Measurements from ENCODE around the gene HOXC5.

The HOXC5 gene

DNA sequence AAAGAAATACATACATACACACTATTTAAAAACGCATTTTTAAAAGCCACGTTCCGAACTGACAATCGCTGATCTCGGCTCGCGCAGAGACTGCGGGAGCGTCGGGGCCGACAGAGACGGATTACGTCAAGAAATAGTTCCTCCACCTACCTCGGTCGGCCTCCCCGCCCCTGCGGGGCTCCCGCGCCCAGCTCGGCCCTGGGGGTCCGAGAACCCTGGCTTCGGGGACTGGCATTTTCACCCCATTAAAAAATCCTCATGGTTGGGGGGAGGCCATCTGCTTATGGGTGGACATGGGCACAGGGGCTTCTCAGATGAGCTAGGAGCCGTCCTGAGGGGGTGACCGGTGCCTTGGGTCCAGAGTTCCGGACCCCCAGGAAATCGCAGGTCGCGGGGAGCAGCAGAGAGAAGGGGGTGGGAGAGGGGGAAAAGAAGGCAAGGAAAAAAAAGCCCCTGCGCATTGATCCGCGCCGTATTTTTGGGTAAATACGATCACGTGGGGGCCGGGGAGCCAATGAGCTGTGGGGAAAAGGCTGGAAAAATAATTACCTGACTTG is 33.2 kb upstream of the HOXC5 start:
- TF ChIP-seq POLR2A (IDR thresholded peaks at IDR 0.05; ENCODE audit: low read depth, low read length), result no peak
- FAIRE-seq, result no peak
- DNase-seq (ENCODE audit: insufficient read length, low spot score), result peak; percentile 80

DNA sequence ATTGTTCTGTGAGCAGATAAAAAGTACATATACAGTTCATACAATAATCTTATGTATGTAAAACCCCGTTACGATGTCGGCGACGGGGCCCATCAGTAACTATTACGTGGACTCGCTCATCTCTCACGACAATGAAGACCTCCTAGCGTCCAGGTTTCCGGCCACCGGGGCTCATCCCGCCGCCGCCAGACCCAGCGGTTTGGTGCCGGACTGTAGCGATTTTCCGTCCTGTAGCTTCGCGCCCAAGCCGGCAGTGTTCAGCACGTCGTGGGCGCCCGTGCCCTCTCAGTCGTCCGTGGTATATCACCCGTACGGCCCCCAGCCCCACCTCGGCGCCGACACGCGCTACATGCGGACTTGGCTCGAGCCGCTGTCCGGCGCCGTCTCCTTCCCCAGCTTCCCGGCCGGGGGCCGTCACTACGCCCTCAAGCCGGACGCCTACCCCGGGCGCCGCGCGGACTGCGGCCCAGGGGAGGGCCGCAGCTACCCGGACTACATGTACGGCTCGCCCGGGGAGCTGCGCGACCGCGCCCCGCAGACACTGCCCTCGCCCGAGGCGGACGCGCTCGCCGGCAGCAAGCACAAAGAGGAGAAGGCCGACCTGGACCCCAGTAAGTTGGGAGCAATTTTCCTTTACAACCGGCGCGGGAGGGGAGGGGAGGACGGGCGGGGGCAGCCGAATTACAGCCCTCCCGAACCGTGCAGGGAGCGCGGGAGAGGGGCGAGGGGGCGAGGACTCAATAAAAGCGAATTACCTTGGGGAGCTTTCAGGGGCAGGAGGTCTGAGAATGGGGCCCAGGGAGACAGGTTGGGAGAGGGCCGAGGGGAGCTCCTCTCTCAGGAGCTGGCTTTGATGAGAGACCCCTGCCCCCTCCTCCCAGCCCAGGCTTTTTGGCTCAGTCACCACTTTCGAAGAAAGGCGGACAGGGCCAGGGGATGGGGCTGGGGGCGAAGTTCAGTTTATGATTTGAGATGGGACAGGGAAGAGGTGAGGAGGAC is 32.4 kb upstream of the HOXC5 start, which contains the start of gene HOXC9:
TSS of gene HOXC9 (plus strand) at position 46 of the 999 bp plus-strand sequence. CDS start at position 74, 28 bp downstream.
- no peak for FAIRE-seq
- peak; percentile 56 for DNase-seq (ENCODE audit: insufficient read length, low spot score)
- peak; percentile 13; the same call in 1 of the 2 replicates for TF ChIP-seq POLR2A (IDR thresholded peaks at IDR 0.05; ENCODE audit: low read depth, low read length)

DNA sequence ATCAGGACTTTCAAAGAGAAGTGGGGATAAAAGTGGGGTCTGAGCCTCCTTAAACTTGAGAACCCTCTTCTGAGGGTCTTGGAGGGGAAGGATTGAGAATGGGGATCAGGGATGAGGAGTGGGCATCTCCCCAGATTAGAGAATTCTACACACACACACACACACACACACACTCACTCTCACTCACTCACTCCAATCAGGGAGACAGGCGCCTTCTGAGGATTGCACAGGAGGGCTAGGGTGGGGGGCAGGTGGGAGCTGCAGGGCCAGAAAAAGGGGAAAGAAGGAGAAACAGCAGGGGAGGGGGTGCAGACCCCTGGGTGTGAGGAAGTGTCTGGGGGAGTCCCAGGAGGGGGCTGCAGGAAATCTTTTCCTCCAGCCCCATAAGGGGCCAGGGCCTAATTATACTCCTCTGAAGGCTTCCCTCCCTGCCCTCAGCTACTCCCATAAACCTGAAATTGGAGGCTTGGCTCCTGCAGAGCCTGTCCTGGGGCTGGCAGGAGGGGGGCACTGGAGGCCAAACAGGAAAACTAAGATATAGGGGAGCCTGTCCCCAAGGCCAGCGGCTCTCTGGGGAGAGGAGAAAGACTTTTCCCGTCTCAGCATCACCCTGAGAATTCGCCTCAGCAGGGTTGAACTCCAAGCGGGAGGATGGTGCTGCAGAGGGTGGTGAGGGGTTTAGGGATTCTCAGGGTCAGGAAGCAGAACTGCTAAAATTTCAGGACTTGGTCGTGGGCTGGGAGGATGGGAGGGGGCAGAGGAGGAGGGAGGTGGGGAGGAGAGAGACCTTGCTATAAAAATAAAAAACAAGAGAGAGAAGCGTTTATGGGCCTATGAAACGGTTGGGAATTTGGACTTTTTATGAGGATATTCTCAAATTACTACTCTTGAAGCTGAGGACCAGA is 31.3 kb upstream of the HOXC5 start:
- no peak for TF ChIP-seq POLR2A (IDR thresholded peaks at IDR 0.05; ENCODE audit: low read depth, low read length)
- DNase-seq (ENCODE audit: insufficient read length, low spot score) (no peak), FAIRE-seq (no peak)

DNA sequence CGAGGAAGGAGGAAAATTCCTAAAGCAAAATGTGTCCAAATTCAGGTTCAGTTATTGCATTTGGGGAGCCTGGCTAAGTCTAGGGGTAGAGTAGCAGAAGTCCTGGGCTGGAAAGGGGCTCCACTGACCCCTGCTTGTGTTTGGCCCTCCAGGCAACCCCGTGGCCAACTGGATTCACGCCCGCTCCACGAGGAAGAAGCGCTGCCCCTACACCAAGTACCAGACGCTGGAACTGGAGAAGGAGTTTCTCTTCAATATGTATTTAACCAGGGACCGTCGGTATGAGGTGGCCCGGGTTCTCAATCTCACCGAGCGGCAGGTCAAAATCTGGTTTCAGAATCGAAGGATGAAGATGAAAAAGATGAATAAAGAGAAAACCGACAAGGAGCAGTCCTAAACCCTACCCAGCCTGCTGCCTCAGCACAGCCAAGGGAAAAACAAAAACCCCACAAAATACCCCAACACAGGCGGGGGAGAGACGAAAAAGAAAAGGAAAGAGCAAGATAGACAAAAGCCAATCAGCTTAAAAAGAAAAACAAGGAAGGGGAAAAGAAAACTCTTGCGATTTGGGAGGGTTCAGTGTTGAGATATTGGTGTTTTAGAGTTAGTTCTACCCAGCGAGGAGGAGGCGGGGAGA is 30.5 kb upstream of the HOXC5 start:
- DNase-seq (ENCODE audit: insufficient read length, low spot score), result no peak
- no peak for FAIRE-seq
- TF ChIP-seq POLR2A (IDR thresholded peaks at IDR 0.05; ENCODE audit: low read depth, low read length), result no peak

DNA sequence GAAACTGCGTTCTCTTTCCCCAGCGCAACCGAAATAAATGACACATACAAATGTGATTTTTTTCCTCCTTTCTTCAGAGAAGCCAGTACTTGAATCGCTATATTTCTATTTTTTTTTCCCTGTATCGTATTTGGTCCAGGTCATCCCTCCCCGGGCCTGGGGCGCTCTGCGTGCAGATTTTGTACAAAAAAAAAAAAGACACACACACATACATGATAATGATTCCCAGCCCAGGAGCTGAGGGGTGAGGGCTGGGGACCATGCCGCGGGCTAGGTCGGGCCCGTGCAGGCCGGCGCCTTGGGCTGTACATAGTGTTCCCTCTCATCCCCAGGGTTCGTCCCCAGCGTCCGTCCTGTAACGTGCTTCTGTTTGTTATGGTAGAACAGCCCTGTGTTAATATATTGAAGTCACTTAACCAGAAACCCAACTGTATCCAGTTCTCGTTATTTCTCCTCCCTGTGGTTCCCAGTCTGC is 29.9 kb upstream of the HOXC5 start:
- FAIRE-seq (no peak), DNase-seq (ENCODE audit: insufficient read length, low spot score) (no peak)
- no peak for TF ChIP-seq POLR2A (IDR thresholded peaks at IDR 0.05; ENCODE audit: low read depth, low read length)

DNA sequence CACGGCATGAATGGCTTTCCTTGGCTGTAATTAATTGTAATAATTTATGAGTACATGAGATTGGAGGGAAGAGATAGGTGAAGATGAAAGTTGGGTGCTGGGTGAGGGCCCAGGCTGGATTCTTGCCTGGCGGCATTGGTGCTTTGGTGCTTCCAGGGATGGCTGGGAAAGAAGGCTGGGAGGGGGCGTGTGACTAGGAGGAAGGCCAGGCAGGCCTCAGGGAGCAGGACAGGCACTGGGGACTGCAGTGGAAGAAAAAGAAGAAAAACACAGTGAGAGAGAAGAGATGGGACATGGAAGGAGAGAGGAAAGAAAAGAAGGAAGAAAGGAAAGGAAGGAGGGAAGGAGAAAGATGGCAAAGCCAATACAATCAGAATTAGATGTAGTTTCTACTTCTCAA is 29.2 kb upstream of the HOXC5 start:
- no peak for DNase-seq (ENCODE audit: insufficient read length, low spot score)
- no peak for FAIRE-seq
- no peak for TF ChIP-seq POLR2A (IDR thresholded peaks at IDR 0.05; ENCODE audit: low read depth, low read length)

DNA sequence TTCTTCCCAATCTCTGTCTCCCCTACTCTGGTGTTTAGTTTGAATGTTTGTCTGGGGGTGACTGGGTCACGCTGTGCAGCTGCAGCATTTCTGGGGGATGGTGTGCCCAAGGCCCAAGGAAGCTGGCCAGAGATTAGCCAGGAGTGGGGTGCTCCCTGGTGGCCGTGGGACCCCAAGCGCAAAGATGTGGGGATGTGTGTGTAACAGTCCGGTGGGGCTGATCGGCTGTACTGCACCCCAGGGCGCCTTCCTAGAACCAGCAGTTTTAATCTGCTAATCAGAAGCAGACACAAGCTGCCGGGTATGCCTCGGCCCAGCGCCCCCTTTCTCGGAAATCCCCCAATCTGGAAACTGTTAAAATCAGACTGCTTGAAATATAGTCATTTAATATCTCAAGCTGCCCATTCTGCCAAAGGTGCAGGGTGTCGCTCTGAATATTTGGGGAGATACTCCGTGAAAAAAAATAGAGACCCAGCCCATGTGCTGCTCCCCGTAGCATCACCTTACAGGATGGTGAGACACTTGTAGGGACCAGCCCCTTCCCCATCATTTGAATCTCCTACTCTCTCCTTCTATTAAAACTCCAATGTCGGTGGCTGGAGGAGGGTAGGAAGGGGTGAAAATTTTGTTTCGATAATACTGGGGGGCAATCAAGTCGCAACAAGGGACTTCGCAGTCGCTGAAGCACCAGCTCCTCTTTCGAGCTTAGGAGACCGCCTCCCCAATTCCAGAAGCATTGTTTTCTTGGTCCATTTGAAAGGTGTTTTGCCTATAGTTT is 28.6 kb upstream of the HOXC5 start:
- no peak for FAIRE-seq
- no peak for TF ChIP-seq POLR2A (IDR thresholded peaks at IDR 0.05; ENCODE audit: low read depth, low read length)
- no peak for DNase-seq (ENCODE audit: insufficient read length, low spot score)

DNA sequence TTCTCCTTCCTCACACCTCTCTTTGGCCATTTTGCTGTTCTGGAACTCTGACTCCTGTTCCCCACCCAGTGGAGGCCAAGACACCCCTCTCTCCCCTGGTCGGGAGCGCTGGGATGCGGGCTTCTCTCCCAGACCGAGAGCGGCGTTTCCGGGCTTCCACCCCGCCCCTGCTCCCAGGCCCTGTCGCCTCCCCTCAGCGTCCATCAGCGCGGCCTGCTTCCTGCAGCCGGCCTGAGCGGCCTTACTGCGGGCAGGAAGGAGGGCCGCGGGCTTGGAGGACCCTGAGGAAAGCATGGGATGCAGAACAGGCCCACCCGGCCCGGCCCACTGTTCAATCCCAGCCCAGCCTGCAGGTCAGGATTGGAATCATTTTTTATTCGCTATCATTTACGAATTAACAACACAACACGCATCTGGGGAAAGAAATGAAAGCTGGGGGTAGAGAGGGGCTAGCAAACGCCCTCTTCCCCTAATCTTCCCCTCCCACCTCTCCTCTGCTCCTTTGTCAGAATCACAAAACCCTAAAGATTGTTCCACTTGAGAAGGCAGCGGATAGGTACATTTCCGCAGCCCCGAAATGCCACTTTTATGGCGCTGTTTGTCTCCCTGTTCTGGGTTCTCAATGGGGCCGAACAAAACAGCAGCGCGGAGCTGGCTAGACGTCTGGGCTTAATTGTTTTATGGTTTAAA is 27.9 kb upstream of the HOXC5 start:
- DNase-seq (ENCODE audit: insufficient read length, low spot score) (no peak), FAIRE-seq (no peak)
- TF ChIP-seq POLR2A (IDR thresholded peaks at IDR 0.05; ENCODE audit: low read depth, low read length), result no peak

DNA sequence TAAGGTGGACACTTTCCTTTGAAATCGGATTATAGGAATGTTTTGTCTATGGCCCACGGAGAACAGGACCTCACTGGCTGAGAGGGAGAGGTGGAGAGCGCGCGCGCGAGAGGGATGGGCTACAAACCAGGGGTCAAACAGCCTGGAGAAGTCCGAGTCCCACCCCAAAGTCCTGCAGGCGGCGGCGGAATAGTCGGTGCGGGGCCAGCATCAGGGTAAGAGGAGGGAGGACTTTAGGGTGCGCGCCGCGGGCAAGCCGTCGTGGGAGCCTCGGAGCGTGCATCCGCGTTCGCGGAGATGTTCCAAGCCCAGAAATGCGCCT is 27.4 kb upstream of the HOXC5 start:
- no peak for TF ChIP-seq POLR2A (IDR thresholded peaks at IDR 0.05; ENCODE audit: low read depth, low read length)
- no peak for FAIRE-seq

DNA sequence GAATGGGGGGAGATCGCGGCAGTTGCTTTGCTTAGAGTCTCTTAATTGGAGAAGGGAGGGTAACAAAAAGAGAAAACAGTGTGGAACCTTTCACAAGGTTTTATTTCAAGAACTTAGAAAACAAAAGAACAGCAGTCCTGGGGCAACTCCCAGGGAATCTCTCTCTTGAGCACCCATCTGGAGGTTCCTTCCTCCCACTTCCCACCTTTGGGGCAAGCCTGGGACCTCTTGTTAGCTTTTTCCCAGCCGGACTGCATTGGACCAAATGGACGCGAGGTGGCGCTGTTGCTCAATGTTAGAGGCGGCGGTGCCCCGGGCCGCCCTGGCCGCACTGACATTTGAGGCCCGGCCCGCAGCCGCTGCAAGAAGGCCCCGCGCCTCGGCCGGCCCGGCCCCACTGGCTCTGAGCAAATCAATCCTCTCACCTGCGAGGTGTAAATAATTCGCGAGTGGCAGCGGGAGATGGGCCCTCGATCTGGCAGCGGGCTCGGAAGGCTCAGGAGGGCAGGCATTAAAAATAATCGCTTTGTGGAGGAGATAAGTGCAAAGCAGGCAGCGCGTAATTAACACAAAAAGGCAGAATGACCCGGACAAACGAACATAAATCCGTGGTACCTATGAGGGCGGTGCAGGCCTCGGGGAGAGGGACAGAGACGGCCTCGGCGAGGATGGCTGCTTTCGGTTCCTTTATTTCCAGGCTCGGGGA is 26.8 kb upstream of the HOXC5 start:
- no peak for TF ChIP-seq POLR2A (IDR thresholded peaks at IDR 0.05; ENCODE audit: low read depth, low read length)
- DNase-seq (ENCODE audit: insufficient read length, low spot score) (peak; percentile 89), FAIRE-seq (no peak)

More for the DNA sequence above, 27.4 kb upstream of the HOXC5 start:
- no peak for DNase-seq (ENCODE audit: insufficient read length, low spot score)

DNA sequence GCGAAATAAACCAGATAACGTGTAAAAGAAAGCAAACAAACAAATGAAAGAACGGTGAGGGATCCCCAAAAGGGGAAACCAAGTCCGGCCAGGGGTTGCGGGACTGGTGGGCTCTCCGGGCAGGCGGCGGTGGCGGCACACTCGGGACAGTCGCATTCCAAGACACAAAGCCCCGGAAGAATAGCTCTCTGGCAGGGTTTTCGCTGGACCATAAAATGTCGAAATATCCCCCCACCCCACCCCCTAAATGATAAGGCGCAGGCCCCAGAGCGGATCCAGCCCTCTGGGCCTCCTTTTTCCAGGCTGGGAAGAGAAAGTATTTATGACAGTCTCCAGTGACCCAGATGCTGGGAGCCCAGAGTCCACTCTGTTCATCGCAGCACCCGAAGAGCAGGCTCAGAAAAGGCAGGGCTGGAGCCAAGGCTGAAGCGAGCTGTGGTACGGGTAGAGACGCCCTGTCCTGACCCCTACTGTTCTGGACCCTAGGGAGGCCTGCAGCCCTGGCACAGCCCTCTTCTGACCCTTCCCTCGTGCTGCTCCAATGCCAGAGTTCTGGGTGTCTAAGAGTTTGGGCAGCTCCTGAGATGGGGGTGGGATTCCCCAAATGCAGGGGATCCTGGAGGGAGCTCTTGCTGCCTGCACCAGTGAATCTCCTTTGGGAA is 26.2 kb upstream of the HOXC5 start:
- no peak for DNase-seq (ENCODE audit: insufficient read length, low spot score)
- FAIRE-seq, result no peak
- TF ChIP-seq POLR2A (IDR thresholded peaks at IDR 0.05; ENCODE audit: low read depth, low read length), result no peak

All from H54 (cell line).